Endodermal cell (in vitro differentiated cells): ENCODE data around the gene USP25. TPM values are rescaled to one million over a fixed set of nuclear protein-coding genes. Genes with fewer than 3 reads are reported as not detected.

Source experiments
- DNase-seq: peaks from one replicate; pipeline ENCODE4 v3.0.0-alpha.2; 2017
- H3K27ac ChIP-seq: 2 replicates; pipeline ENCODE4 v1.5.1; 2013; ENCODE audit warnings: mild to moderate bottlenecking, low read depth, low read length, moderate library complexity
- H3K27me3 ChIP-seq: 2 replicates; pipeline ENCODE4 v1.6.1; 2013; ENCODE audit warnings: mild to moderate bottlenecking, low read length, moderate library complexity; ENCODE audit not compliant: insufficient read depth, control insufficient read depth, poor library complexity, severe bottlenecking
- H3K36me3 ChIP-seq: 2 replicates; pipeline ENCODE4 v1.7.0; 2013; ENCODE audit warnings: mild to moderate bottlenecking, low read length, moderate library complexity; ENCODE audit not compliant: control insufficient read depth, insufficient read depth
- H3K4me1 ChIP-seq: one replicate; pipeline ENCODE4 v1.7.0; 2013; ENCODE audit warnings: low read length; ENCODE audit not compliant: control insufficient read depth, insufficient read depth
- H3K4me3 ChIP-seq: 2 replicates; pipeline ENCODE4 v1.5.1; 2013; ENCODE audit warnings: mild to moderate bottlenecking, low read length, moderate library complexity
- H3K9ac ChIP-seq: 2 replicates; pipeline ENCODE4 v1.6.1; 2013; ENCODE audit warnings: mild to moderate bottlenecking, low read length, moderate library complexity; ENCODE audit not compliant: poor library complexity, severe bottlenecking; ENCODE audit errors: extremely low read depth
- H3K9me3 ChIP-seq: 2 replicates; pipeline ENCODE4 v1.6.1; 2013; ENCODE audit warnings: mild to moderate bottlenecking, low read length, moderate library complexity; ENCODE audit not compliant: control insufficient read depth
- H3K27ac Mint-ChIP-seq: 2 replicates; pipeline ENCODE4 v1.8.0; 2020; ENCODE audit warnings: mixed read lengths
- H3K27me3 Mint-ChIP-seq: 2 replicates; pipeline ENCODE4 v1.8.0; 2021; ENCODE audit warnings: mild to moderate bottlenecking, mixed read lengths; ENCODE audit not compliant: insufficient read depth
- H3K36me3 Mint-ChIP-seq: 2 replicates; pipeline ENCODE4 v1.8.0; 2020; ENCODE audit warnings: low read depth, mixed read lengths
- H3K4me1 Mint-ChIP-seq: 2 replicates; pipeline ENCODE4 v1.8.0; 2020; ENCODE audit warnings: mixed read lengths
- H3K4me3 Mint-ChIP-seq: 2 replicates; pipeline ENCODE4 v1.8.0; 2020; ENCODE audit warnings: mild to moderate bottlenecking, moderate library complexity, mixed read lengths
- H3K9me3 Mint-ChIP-seq: 2 replicates; pipeline ENCODE4 v1.8.0; 2020; ENCODE audit warnings: mild to moderate bottlenecking, mixed read lengths
- WGBS, 2 experiments: methylation state at CpG; one replicate each; pipeline versions ENCODE4 v1.1.5 to v1.1.7; 2013; ENCODE audit warnings: missing lambda C conversion rate in 2 of 2, mixed read lengths in 1 of 2; ENCODE audit not compliant: insufficient coverage in 1 of 2, insufficient read length in 1 of 2; 5-methylcytosine and 5-hydroxymethylcytosine counted together
- total RNA-seq, 2 donors: library from RNA; stranded (reverse); fragmentation: NEBNext Ultra II Directional in 1 of 2; extraction: Animal tissue kit (Norgen Biotek cat#: 25700) in 1 of 2; gene quantifications; 2 replicates in 1 of 2; 3 replicates in 1 of 2; pipeline ENCODE4 v1.2.1, GENCODE V29; 2021
- TF ChIP-seq, protein P1 (sequence below): fragments of 200-600 bp; sonication (generic); conservative IDR thresholded peaks from 2 replicates; pipeline ENCODE4 v1.5.0; 2021; ENCODE audit warnings: antibody characterized with exemption, mild to moderate bottlenecking

The USP25 gene
- total RNA-seq, 2 donors from 2014 or later: 31.4 to 34.9 TPM

DNA sequence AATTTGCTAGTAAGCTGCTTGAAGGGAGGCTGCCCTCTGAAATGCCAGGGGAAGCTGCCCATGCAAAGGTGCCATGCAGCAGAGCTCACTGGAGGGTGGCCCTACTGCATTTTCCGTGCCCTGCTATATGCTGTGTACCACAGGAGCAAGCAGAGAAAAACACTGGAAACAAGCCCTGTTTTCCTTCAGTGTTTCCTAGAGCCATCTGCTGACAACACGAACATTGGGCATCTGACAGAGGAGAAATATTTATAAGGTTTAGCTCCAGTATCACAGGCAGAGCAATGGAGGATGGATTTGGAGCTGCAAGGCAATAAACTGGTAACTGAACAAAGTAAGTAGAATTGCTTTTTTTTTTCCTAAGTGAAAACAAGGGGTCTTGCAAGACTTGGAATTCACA, 198.4 kb downstream of the USP25 start:
- H3K36me3 ChIP-seq: no peaks in the 10 kb centered on the region
- no peaks in the 10 kb centered on the region for H3K9me3 ChIP-seq
- TF ChIP-seq, protein P1, sequence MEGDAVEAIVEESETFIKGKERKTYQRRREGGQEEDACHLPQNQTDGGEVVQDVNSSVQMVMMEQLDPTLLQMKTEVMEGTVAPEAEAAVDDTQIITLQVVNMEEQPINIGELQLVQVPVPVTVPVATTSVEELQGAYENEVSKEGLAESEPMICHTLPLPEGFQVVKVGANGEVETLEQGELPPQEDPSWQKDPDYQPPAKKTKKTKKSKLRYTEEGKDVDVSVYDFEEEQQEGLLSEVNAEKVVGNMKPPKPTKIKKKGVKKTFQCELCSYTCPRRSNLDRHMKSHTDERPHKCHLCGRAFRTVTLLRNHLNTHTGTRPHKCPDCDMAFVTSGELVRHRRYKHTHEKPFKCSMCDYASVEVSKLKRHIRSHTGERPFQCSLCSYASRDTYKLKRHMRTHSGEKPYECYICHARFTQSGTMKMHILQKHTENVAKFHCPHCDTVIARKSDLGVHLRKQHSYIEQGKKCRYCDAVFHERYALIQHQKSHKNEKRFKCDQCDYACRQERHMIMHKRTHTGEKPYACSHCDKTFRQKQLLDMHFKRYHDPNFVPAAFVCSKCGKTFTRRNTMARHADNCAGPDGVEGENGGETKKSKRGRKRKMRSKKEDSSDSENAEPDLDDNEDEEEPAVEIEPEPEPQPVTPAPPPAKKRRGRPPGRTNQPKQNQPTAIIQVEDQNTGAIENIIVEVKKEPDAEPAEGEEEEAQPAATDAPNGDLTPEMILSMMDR: no peak
- H3K27ac ChIP-seq: no peak overlapping the region
- no peaks in the 10 kb centered on the region for H3K27me3 ChIP-seq
- whole genome bisulfite sequencing, 2 experiments: 86 to 100% methylated on average over 2 of the region's 2 CpGs
- no peaks in the 10 kb centered on the region for H3K4me1 ChIP-seq
- Mint-ChIP-seq H3K27ac (no peak overlapping the region), H3K4me3 (no peak overlapping the region), H3K27me3 (no peaks in the 10 kb centered on the region), H3K4me1 (no peaks in the 10 kb centered on the region), H3K9me3 (peaks cover 3% of the 10 kb centered on the region), H3K36me3 (no peaks in the 10 kb centered on the region)
- no peak overlapping the region for H3K9ac ChIP-seq
- no peak overlapping the region for H3K4me3 ChIP-seq
- no peak for DNase-seq

DNA sequence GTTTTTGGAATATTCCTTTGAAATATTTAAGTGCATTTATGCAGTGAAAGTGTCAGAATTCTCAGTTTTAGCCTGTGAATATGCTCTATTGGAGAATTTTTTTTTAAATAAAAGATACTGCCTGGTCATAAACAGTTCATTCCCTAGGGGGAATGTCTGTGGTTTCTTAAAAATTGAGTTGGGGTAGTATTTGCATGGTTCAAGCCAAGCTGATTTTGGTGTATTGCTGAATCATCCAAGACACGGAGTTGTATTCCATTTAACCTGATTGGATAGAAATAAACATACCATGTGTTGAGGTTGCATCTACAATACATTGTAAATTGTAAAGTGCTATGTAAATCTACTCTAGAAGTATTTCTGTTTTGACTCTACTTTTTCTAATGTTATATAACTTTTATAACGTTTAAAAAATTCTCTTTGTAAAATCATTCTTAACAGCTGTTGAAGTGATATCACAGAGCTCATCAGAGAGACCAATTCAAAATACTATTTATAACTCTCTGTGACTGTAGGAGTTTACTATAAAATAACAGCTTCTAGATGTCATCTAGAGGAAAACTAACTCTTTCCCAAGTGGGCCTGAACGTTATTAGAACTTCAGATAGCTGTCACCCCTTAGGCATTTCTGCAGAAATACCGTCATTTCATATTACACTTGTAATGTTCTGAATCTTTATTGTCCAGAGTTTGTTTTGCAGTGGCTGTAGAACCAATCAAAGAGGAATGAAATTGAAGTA, 199.1 kb downstream of the USP25 start:
- H3K27ac Mint-ChIP-seq: no peak overlapping the region
- no peak overlapping the region for H3K4me3 Mint-ChIP-seq
- H3K9me3 Mint-ChIP-seq: peaks cover 3% of the 10 kb centered on the region
- H3K4me1 ChIP-seq: no peaks in the 10 kb centered on the region
- no peak overlapping the region for H3K27ac ChIP-seq
- no peak overlapping the region for H3K4me3 ChIP-seq
- H3K36me3 ChIP-seq: no peaks in the 10 kb centered on the region
- 93 to 100% methylated on average over 2 to 3 of the region's 4 CpGs for WGBS, 2 experiments
- H3K9me3 ChIP-seq: no peaks in the 10 kb centered on the region
- DNase-seq: no peak
- no peaks in the 10 kb centered on the region for H3K27me3 ChIP-seq
- TF ChIP-seq, protein P1: no peak
- no peaks in the 10 kb centered on the region for H3K27me3 Mint-ChIP-seq
- no peaks in the 10 kb centered on the region for H3K36me3 Mint-ChIP-seq
- no peak overlapping the region for H3K9ac ChIP-seq
- H3K4me1 Mint-ChIP-seq: no peaks in the 10 kb centered on the region

DNA sequence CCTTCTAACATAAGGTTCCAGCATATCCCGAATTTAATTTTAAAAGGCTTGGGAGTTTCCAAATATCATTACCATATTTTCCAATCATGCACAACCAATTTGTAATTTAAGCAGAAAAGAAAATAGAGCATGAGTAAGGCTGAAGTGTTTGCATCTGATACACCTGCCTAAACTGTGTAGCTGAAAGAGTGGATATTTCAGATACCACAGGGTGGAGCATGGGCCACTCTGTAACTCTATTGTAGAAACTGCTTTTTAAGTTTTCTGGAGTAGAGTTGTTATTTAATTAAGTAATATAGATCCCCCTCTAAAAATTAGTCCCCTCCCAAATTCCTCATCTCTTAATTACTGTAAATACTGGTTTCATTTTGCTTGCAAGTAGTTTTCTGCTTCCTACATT, 199.8 kb downstream of the USP25 start:
- no peak overlapping the region for H3K27ac Mint-ChIP-seq
- no peaks in the 10 kb centered on the region for H3K4me1 ChIP-seq
- no peaks in the 10 kb centered on the region for H3K36me3 Mint-ChIP-seq
- H3K9me3 Mint-ChIP-seq: peaks cover 3% of the 10 kb centered on the region
- H3K27me3 ChIP-seq: no peaks in the 10 kb centered on the region
- 86% methylated on average over 1 of the region's 1 CpG; no CpG with 5 or more reads in 1 of the 2 experiments for WGBS, 2 experiments
- H3K27ac ChIP-seq: no peak overlapping the region
- H3K36me3 ChIP-seq: no peaks in the 10 kb centered on the region
- TF ChIP-seq, protein P1: no peak
- H3K4me3 ChIP-seq: no peak overlapping the region
- H3K9ac ChIP-seq: no peak overlapping the region
- no peaks in the 10 kb centered on the region for H3K4me1 Mint-ChIP-seq
- H3K9me3 ChIP-seq: no peaks in the 10 kb centered on the region
- H3K27me3 Mint-ChIP-seq: no peaks in the 10 kb centered on the region
- H3K4me3 Mint-ChIP-seq: no peak overlapping the region
- no peak for DNase-seq
